Epithelial cell of proximal tubule (primary cell): Measurements from ENCODE around the gene HAGHL. TPM values are rescaled to one million over a fixed set of nuclear protein-coding genes. Genes with fewer than 3 reads are reported as not detected.
"Not testable (repeated sequence)": the region's sequence is repeated elsewhere in the genome, so short reads cannot be mapped to it uniquely, and the experiment has no call there.

Experiments
- DNase-seq: peaks from one replicate; pipeline ENCODE4 v3.0.0-alpha.2; 2011; ENCODE audit warnings: low read depth
- H3K4me3 ChIP-seq: 2 replicates; pipeline ENCODE4 v1.5.1; 2011; ENCODE audit warnings: low read depth, mild to moderate bottlenecking, low read length
- total RNA-seq: library from RNA; depleted of rRNA; stranded (reverse); fragments of >200 nt; gene quantifications from 2 replicates; pipeline ENCODE4 v1.2.3, GENCODE V29; 2015
- TF ChIP-seq, protein P1 (sequence below): conservative IDR thresholded peaks from 2 replicates; pipeline ENCODE4 v1.5.1; 2012; ENCODE audit warnings: low read depth, mild to moderate bottlenecking, low read length

The HAGHL gene
- total RNA-seq, 1 donor from 2014 or later, result 15.5 TPM

DNA sequence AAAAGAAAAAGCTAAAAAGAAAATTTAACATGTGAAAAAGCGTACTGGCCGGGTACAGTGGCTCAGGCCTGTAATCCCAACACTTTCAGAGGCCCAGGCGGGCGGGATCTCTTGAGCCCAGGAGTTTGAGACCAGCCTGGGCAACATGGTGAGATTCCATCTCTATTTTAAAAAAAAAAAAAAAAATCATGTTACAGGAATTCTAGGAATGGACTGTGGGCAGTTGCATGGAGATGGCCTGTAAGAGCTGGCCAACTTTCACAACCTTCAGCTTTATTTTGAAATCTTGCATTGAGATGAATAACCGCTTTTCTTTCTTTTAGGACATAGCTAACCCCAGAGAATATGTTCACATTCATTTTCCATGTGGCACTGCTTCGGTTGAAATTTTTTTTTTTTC lies 22.1 kb downstream of the HAGHL start:
- no peak for DNase-seq
- TF ChIP-seq, protein P1, sequence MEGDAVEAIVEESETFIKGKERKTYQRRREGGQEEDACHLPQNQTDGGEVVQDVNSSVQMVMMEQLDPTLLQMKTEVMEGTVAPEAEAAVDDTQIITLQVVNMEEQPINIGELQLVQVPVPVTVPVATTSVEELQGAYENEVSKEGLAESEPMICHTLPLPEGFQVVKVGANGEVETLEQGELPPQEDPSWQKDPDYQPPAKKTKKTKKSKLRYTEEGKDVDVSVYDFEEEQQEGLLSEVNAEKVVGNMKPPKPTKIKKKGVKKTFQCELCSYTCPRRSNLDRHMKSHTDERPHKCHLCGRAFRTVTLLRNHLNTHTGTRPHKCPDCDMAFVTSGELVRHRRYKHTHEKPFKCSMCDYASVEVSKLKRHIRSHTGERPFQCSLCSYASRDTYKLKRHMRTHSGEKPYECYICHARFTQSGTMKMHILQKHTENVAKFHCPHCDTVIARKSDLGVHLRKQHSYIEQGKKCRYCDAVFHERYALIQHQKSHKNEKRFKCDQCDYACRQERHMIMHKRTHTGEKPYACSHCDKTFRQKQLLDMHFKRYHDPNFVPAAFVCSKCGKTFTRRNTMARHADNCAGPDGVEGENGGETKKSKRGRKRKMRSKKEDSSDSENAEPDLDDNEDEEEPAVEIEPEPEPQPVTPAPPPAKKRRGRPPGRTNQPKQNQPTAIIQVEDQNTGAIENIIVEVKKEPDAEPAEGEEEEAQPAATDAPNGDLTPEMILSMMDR, result no peak
- H3K4me3 ChIP-seq, result no peak overlapping the region

DNA sequence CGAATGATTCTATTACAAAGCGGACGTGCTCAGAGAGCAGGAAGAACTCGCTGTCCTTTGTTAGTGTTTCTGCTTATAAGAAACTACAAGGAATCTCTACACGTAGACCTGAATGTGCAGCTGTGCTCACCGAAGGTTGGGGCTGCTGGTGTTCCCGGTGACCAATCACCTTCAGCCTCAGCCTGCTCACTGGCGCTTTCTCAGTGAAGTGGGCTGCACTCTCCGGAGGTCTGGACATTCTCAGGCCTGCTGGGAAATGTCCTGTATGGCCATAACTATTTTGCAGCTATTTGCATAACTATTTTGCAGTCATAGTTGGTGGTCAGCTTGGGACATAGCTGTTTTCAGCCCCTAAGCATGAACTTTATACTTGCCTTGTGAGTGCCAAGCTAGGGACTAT lies 23.6 kb downstream of the HAGHL start:
- H3K4me3 ChIP-seq, result no peak overlapping the region
- TF ChIP-seq, protein P1, result no peak
- DNase-seq, result no peak

DNA sequence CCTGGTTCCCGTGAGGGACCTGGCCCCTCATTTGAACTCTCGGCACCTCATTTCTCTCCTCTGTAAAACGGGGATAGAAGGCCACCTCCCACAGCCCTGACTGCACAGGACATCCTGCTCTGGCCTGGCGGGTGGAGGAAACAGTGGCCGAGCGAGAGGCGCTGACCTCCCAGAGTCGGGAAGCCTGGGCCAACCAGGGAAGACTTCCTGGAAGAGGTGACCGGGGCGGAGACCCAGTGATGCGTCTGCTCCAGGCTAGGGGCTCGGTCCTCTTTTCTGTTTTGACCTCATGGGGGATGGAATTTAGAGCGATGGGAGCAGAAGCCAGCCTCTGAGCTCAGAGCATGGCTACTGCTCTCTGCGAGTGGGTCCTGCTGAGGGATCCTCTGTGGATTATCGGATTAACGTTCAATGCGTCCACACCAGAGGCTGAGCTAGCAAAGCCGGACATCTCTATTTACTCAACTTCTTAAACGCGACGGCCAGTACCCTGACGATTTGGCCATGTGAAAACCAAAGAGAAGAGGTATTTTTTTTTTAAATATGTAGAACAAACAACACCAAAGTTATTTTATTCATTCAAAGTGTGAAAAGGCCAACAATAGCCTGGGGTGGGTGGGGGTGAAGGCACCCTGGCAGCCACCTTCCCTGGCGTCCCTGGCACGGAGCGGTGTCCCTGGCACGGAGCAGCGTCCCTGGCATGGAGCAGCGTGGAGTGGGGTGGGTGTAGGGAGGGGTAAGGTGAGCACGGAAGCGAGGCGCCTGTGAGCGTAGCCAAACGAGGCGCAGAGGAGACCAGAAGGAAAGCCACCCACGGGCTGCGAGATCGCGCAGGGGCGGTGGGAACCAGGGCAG lies 24.5 kb downstream of the HAGHL start:
- TF ChIP-seq, protein P1, result no peak
- H3K4me3 ChIP-seq, result no peak overlapping the region
- no peak for DNase-seq

DNA sequence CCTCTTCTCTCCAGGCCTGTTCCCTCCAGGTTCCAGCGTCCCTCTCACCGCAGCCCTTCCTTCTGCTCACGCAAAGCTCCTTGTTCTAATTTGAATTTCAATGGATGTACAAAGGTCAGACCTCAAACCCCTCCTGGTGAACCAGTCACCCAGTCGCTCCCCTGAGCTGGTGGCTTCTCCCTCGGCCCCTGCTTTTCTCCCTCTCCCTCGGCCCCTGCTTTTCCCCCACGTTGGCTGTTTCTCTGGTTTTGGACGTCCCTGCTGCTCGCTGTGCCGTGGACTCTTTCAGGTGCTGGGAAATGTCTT lies 25.1 kb downstream of the HAGHL start:
- DNase-seq, result no peak
- no peak overlapping the region for H3K4me3 ChIP-seq
- TF ChIP-seq, protein P1, result no peak

DNA sequence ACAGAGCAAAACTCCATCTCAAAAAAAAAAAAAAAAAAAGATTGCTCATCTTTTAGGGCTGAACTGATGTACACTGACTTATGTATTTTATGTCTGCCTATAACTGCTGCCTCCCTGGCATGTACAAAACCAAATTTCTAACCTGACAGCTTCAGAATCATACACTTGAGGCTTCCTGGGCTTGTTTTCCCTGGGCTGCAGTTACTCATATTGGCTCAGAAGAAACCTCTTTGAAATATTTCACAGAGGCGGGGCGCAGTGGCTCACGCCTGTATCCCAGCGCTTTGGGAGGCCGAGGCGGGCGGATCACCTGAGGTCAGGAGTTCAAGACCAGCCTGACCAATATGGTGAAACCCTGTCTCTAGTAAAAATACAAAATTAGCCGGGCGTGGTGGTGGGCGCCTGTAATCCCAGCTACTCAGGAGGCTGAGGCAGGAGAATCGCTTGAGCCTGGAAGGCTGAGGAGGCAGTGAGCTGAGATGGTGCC lies 27.3 kb downstream of the HAGHL start:
- DNase-seq, H3K4me3 ChIP-seq: not testable (repeated sequence)

DNA sequence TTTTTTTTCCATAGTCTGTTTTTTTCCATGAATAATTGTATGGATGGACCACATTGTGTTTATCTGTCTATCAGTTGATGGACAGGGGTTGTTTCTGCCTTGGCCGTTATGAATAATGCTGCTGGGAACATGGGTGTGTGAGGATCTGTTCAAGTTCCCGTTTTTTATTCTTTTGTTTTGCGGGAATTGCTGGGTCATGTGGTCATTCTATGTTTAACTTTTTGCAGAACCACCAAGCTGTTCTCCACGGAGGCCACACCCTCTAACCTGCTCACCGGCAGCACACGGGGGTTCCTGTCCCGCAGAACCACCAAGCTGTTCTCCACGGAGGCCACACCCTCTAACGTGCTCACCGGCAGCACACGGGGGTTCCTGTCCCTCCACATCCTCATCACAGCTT lies 27.8 kb downstream of the HAGHL start:
- no peak for DNase-seq
- TF ChIP-seq, protein P1, result no peak
- no peak overlapping the region for H3K4me3 ChIP-seq

DNA sequence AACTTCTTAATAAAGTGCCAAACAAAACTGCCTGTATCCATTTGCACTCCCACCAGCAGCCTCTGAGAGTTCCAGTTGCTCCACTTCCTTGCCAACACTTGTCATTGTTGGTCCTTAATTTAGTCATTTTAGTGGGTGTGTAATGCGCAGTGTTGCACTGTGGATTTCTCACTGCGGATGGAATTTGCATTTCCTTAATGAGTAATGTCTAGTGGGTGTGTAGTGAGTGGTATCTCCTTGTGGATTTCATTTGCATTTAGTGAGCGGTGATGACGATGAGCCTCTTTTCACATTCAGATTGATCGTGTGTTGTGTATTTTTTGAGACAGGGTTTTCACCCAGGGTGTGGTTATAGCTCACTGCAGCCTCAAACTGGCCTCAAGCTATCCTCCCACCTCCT lies 29.5 kb downstream of the HAGHL start:
- no peak overlapping the region for H3K4me3 ChIP-seq
- TF ChIP-seq, protein P1, result no peak
- DNase-seq, result no peak
